Activated T-helper 1 cell treated with Interleukin-2 at 50 U/mL for 16 hours (primary cell): ENCODE data around the gene MAP4K2.
"Not testable (repeated sequence)": the region's sequence is repeated elsewhere in the genome, so short reads cannot be mapped to it uniquely, and the experiment has no call there.

Source experiments
- DNase-seq: peaks from one replicate; pipeline ENCODE4 v3.0.0-alpha.2; 2020; ENCODE audit warnings: low read depth

Gene MAP4K2

DNA sequence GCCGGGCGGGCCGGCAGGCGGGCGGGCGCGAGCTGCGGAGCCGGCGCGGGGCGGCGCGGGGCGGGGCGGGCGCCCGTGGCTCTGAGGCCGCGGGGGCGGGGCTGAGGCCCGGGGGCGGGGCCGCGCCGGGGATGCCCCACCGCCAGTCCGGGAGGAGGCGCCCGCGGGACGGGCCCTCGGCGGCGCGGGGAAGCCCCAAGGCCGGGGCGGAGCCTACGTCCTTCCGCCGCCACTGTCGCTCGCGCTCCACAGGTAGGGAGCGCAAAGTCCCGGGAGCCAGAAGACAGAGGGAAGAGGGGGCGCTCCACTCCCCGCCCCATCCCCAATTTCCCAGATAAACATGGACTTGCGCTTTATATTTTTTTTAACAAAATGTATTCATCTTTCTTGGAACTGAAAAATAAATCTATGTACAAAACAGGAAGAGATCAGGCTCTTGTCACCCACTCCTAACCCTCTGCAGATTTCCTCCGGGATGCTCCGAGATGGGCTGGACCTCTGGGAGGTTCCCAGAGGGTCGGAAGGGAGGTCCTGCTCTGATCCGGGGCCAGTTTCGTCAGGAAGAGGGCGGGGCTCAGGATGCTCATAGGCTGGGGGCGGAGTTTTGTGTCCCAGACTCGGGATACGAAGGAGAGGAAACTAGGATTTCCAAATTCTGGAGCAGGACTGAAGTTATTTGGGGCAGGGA, at the start of gene MAP4K2:
TSS of gene MAP4K2 (minus strand) at position 57 of the 688 bp plus-strand sequence. CDS start 65 bp downstream, outside the sequence.
- DNase-seq = peak; percentile 84

DNA sequence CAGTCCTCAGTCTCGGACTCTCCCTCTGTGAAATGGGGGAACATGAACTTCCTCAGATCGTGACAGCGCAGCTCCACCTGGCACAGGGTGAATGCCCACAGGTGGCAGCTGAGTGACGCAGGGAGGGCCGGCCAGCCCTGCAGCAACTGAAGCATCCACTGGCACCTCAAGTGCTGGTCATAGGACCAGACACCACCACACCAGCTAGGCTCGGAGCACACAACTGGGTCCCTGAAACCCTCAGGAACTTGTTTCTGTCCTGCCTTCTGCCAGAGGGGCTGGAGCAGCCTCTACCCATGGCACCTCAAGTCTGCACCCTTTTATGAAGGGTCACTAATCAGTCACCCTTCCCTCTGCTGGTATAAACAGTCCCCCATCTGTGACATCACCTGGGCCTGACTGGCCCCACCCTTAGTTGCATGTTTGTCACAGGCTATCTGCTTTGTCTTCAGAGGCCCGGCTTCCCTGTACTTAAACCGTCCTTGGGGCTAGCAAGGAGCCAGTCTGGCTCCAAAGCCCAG, 48.9 kb upstream of the MAP4K2 start:
- DNase-seq = no peak

DNA sequence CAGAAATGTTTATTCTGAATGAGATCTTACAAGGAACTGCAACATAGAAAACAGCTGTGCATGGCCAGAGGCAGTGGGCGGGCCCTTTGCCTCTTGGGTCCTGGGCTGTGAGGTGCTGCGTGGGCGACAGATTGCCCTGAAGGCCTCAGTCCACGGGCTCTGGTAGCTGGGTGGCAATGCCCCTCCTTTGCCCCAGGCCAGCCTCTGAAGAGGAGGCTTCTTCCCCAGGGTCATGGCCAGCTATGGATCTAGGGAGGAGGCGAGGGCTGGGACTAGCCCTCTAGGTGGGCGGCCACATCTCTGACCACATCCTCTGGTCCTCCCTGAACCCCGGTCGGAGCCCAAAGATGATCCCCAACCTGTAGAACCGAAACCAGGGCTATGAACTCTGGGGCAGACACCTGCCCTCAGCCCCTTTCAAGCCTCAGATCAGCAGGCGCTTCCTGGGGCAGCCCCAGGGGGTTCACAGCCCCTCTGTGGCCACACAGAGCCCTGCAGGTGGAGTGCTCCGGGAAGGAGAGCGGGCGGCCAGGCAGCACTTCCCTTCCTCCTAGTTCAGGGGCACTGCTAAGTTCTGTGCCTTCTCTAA, 48.1 kb upstream of the MAP4K2 start:
- no peak for DNase-seq

DNA sequence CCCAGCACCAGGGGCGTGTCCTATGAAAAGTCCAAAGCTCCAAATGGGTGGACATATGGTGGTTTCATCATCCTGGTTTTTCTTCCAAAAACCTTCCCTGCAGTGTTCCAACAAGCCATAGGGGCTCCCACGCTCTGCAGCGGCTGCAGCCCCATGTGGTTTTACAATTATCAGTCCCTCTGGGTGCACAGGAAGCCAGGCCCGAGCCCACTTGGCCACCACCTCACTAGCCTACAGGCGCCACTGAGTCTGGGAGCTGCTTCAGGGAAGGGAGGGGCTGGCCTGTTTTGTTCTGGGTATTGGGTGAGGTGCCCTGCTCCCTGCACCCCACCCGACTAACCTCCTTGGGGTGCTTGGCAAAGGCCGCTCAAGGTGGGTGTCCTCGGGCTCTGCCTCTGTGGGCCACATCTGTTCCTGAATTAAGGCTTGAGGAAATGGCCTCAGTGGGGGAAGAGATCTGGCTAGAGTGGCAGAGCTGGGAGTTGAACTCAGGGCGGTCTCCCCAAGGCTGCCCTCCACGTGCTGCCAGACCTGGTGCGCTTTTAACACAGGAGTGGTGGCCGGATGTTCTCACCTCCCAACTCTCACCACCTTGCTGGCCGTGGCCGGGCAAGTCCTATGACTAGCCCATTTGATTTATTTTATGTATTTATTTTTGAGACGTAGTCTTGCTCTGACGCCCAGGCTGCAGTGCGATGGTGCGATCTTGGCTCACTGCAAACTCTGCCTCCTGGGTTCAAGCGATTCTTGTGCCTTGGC, 46.8 kb upstream of the MAP4K2 start:
- DNase-seq = no peak

DNA sequence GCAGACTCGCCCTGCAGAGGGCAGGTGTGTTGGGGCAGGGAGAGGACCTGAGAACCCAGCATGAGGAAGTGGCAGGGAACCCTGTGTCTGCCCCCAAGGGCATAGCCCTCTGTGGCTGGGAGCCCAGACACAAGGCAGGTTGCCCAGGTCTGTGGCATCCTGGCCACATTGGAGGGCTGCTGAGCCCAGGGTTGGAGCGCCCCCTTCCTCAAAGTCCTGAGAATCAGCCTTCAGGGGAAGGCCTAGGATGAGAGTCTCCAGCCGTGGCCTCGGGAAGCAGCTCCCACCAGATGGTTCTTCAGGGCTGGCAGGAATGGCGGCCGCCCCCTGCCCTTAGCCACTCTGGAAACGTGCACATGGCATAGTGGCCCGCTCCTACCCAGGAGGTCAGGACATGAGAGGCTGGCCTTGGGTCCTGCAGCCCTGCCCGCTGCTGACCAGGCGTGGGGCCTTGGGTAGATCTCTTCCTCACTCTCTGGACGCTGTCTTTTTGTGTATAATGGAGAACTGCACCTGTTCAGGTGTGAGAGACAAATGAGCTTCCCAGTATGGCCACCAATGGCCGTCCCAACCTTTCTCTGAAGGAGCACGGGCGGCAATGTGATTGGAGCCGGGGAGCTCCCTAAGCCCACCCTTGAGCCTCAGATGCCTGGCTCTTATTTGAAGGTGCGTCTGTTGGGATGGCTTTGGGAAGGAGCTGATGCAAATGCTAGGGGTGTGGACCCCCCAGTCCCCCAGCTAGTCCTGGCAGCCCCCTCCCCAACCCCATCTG, 46.0 kb upstream of the MAP4K2 start:
- no peak for DNase-seq

- no peak for DNase-seq
Observed at GRCh38 chr11:64848214-64848825, 45.3 kb upstream of the MAP4K2 start.

- DNase-seq = peak; percentile 88
Observed at GRCh38 chr11:64846998-64847666, 44.1 kb upstream of the MAP4K2 start.

DNA sequence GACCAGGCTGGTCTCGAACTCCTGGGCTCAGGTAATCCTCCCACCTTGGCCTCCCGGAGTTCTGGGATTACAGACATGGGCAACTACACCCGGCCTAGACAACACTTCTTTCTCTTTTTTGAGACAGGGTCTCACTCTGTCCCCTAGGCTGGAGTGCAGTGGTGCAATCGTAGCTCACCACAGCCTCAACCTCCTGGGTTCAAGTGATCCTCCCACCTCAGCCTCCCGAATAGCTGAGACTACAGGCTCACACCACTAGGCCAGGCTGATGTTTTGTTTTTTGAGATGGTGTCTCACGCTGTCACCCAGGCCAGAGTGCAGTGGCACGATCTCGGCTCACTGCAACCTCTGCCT, 42.7 kb upstream of the MAP4K2 start:
- DNase-seq = not testable (repeated sequence)

GRCh38 chr11:64845129-64845775, 42.2 kb upstream of the MAP4K2 start:
- DNase-seq = no peak

- DNase-seq = peak; percentile 70
Observed at GRCh38 chr11:64844330-64845128, 41.5 kb upstream of the MAP4K2 start, which contains the start of gene CDC42BPG. TSS of gene CDC42BPG (minus strand) at chr11:64844653. CDS start at chr11:64844569, 84 bp downstream.

- no peak for DNase-seq
Observed at GRCh38 chr11:64843686-64844329, 40.8 kb upstream of the MAP4K2 start.

GRCh38 chr11:64842851-64843685, 40.1 kb upstream of the MAP4K2 start:
- DNase-seq = no peak

GRCh38 chr11:64842366-64842759, 39.3 kb upstream of the MAP4K2 start:
- no peak for DNase-seq

GRCh38 chr11:64841592-64842365, 38.8 kb upstream of the MAP4K2 start:
- no peak for DNase-seq

GRCh38 chr11:64839887-64840782, 37.1 kb upstream of the MAP4K2 start:
- DNase-seq = no peak

DNA sequence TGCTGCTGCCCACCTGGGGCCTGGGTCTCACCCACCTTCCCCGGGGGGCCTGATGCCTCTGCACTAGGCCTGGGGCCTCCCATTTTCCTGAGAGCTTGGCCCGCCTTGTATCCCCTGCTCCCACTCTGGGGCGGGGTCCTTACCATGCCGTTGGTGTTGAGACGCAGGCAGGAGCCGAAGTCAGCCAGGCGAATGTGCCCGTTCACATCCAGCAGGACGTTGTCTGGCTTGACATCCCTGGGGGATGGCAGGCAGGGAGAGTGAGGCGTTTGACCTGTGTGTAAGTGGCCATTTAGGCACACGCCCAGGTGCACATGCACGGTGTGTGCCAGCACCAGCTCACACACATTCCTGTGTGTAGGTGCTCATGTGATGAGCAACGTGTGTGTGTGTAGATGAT, 36.3 kb upstream of the MAP4K2 start:
- no peak for DNase-seq
